GM19023 (cell line): Measurements from ENCODE around the gene TTC3.
"Not testable (repeated sequence)": the region's sequence is repeated elsewhere in the genome, so short reads cannot be mapped to it uniquely, and the experiment has no call there.

Source experiments
- ATAC-seq: cut with Tn5 transposase; IDR thresholded peaks from one replicate; pipeline ENCODE4 v1.9.1; 2021; ENCODE audit warnings: mild to moderate bottlenecking, moderate library complexity; ENCODE audit not compliant: unreplicated experiment

Gene TTC3

GRCh38 chr21:37093977-37094376, 20.9 kb downstream of the TTC3 start:
- no peak for ATAC-seq

- no peak for ATAC-seq
These were observed 22.8 kb downstream of the TTC3 start for GRCh38 chr21:37095821-37096220.

GRCh38 chr21:37098751-37099150, 25.7 kb downstream of the TTC3 start:
- no peak for ATAC-seq

- no peak for ATAC-seq
These were observed 27.3 kb downstream of the TTC3 start for GRCh38 chr21:37100316-37100715.

GRCh38 chr21:37101384-37101783, 28.3 kb downstream of the TTC3 start:
- no peak for ATAC-seq

- not testable (repeated sequence) for ATAC-seq
These were observed 29.7 kb downstream of the TTC3 start for GRCh38 chr21:37102746-37103145.

GRCh38 chr21:37106998-37107397, 33.9 kb downstream of the TTC3 start:
- no peak for ATAC-seq

- ATAC-seq: not testable (repeated sequence)
These were observed 38.0 kb downstream of the TTC3 start for GRCh38 chr21:37111029-37111428.

GRCh38 chr21:37114301-37114700, 41.2 kb downstream of the TTC3 start:
- not testable (repeated sequence) for ATAC-seq

- not testable (repeated sequence) for ATAC-seq
These were observed 43.4 kb downstream of the TTC3 start for GRCh38 chr21:37116459-37116858.

- no peak for ATAC-seq
These were observed 44.1 kb downstream of the TTC3 start for GRCh38 chr21:37117204-37117603.

GRCh38 chr21:37118187-37118826, 45.3 kb downstream of the TTC3 start:
- ATAC-seq: no peak

- ATAC-seq: no peak
These were observed 46.6 kb downstream of the TTC3 start for GRCh38 chr21:37119421-37120218.

GRCh38 chr21:37128076-37128475, 55.0 kb downstream of the TTC3 start:
- ATAC-seq: no peak

GRCh38 chr21:37130971-37131370, 57.9 kb downstream of the TTC3 start:
- no peak for ATAC-seq

GRCh38 chr21:37136261-37136660, 63.2 kb downstream of the TTC3 start:
- ATAC-seq: no peak

- no peak for ATAC-seq
These were observed 63.7 kb downstream of the TTC3 start for GRCh38 chr21:37136744-37137143.

- no peak for ATAC-seq
These were observed 66.1 kb downstream of the TTC3 start for GRCh38 chr21:37139154-37139553.

GRCh38 chr21:37139902-37140301, 66.8 kb downstream of the TTC3 start:
- ATAC-seq: no peak

- not testable (repeated sequence) for ATAC-seq
These were observed 70.3 kb downstream of the TTC3 start for GRCh38 chr21:37143392-37143791.

- ATAC-seq: no peak
These were observed 72.6 kb downstream of the TTC3 start for GRCh38 chr21:37145635-37146111.
